Activated CD4-positive, alpha-beta T cell treated with anti-CD3 and anti-CD28 coated beads for 48 hours (primary cell): Measurements from ENCODE around the gene GPC6.

Experiments
- DNase-seq: peaks from one replicate; pipeline ENCODE4 v3.0.0-alpha.2; 2020

GPC6 gene

GRCh38 chr13:93951108-93951507, 724.5 kb downstream of the GPC6 start:
- no peak for DNase-seq

GRCh38 chr13:93951951-93952350, 725.3 kb downstream of the GPC6 start:
- DNase-seq: no peak

- DNase-seq: no peak
Observed at GRCh38 chr13:93953841-93954240, 727.2 kb downstream of the GPC6 start.

- DNase-seq: no peak
Observed at GRCh38 chr13:93955904-93956303, 729.3 kb downstream of the GPC6 start.

- DNase-seq: no peak
Observed at GRCh38 chr13:93956426-93956825, 729.8 kb downstream of the GPC6 start.

GRCh38 chr13:93957371-93957770, 730.8 kb downstream of the GPC6 start:
- DNase-seq: no peak

GRCh38 chr13:93959796-93960533, 733.4 kb downstream of the GPC6 start:
- no peak for DNase-seq

GRCh38 chr13:93963266-93964145, 736.9 kb downstream of the GPC6 start:
- no peak for DNase-seq

- no peak for DNase-seq
Observed at GRCh38 chr13:93964146-93964512, 737.5 kb downstream of the GPC6 start.

- DNase-seq: no peak
Observed at GRCh38 chr13:93965587-93965986, 739.0 kb downstream of the GPC6 start.

GRCh38 chr13:93966267-93966936, 739.8 kb downstream of the GPC6 start:
- DNase-seq: no peak

GRCh38 chr13:93967286-93967685, 740.7 kb downstream of the GPC6 start:
- no peak for DNase-seq

- no peak for DNase-seq
Observed at GRCh38 chr13:93975242-93975641, 748.6 kb downstream of the GPC6 start.

- DNase-seq: no peak
Observed at GRCh38 chr13:93976528-93976927, 749.9 kb downstream of the GPC6 start.

- no peak for DNase-seq
Observed at GRCh38 chr13:93977986-93978385, 751.4 kb downstream of the GPC6 start.

- DNase-seq: no peak
Observed at GRCh38 chr13:93981426-93981977, 754.9 kb downstream of the GPC6 start.

- DNase-seq: no peak
Observed at GRCh38 chr13:93982179-93982918, 755.7 kb downstream of the GPC6 start.

GRCh38 chr13:93984052-93984451, 757.4 kb downstream of the GPC6 start:
- no peak for DNase-seq

GRCh38 chr13:93984876-93985275, 758.3 kb downstream of the GPC6 start:
- DNase-seq: no peak

GRCh38 chr13:93987458-93987857, 760.9 kb downstream of the GPC6 start:
- no peak for DNase-seq

GRCh38 chr13:93991569-93991968, 765.0 kb downstream of the GPC6 start:
- DNase-seq: no peak

- no peak for DNase-seq
Observed at GRCh38 chr13:93996481-93996880, 769.9 kb downstream of the GPC6 start.

GRCh38 chr13:94006296-94006695, 779.7 kb downstream of the GPC6 start:
- DNase-seq: no peak
